H1 (cell line): ENCODE data around the gene KCNA10.

Experiments used
- CTCF ChIP-seq, 3 experiments: IDR thresholded peaks; 1 replicate in 2 of 3; 2 replicates in 1 of 3; pipeline versions ENCODE4 v1.5.1 to v1.6.1; 2011; ENCODE audit warnings: low read length in 3 of 3, mild to moderate bottlenecking in 3 of 3, inconsistent platforms in 2 of 3, low read depth in 1 of 3, moderate library complexity in 1 of 3; ENCODE audit not compliant: insufficient read depth in 1 of 3; ENCODE audit errors: control extremely low read depth in 1 of 3
- POLR2A ChIP-seq, 2 experiments: IDR thresholded peaks; 1 replicate in 1 of 2; 2 replicates in 1 of 2; pipeline ENCODE4 v1.6.1; 2011; ENCODE audit warnings: low read depth in 2 of 2, low read length in 2 of 2, mild to moderate bottlenecking in 2 of 2; ENCODE audit errors: control extremely low read depth in 1 of 2
- RFX5 ChIP-seq: IDR thresholded peaks from 2 replicates; pipeline ENCODE4 v1.6.1; 2011; ENCODE audit warnings: low read depth, low read length, improper control_type of control experiment, borderline replicate concordance
- RNF2 ChIP-seq: fragments of 200-900, 300-1000 bp; sonication (generic); IDR thresholded peaks from 2 replicates; pipeline ENCODE4 v1.7.1; 2016; ENCODE audit warnings: borderline replicate concordance, low read depth, mild to moderate bottlenecking, antibody characterized with exemption, low read length; ENCODE audit not compliant: poor library complexity, severe bottlenecking; ENCODE audit errors: missing control alignments

DNA sequence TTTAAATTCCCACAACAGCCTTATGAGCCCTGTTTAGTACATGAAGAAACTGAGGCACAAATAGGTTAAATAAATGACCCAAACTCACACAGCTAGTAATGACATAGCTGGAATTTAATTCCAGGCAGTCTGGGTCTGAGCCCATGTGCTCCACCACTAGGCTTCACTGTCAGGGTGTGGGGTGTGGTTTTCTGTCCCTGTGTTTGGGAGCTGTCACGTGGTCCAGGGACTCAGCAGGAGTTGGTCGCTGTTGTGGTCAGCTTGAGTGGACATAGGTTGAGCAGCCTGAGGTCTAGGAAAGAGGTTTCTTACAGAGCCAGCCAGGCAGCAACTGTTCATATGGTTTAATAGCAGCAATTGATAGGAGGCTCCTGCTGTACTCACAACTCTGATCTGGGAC lies 28.0 kb upstream of the KCNA10 start:
- TF ChIP-seq RNF2, result no peak
- no peak for TF ChIP-seq POLR2A (IDR thresholded peaks at IDR 0.05; ENCODE audit: control extremely low read depth in 1 of 2, low read depth in 2 of 2, low read length in 2 of 2)
- no peak for TF ChIP-seq CTCF (IDR thresholded peaks at IDR 0.05; ENCODE audit: control extremely low read depth in 1 of 3, insufficient read depth in 1 of 3, low read depth in 1 of 3, low read length in 3 of 3)
- TF ChIP-seq RFX5, result no peak
